Retinal pigment epithelial cell (primary cell): ENCODE data around the gene MRGPRX2.

Experiments
- DNase-seq: peaks from one replicate; pipeline ENCODE4 v3.0.0-alpha.2; 2010; ENCODE audit warnings: low read depth
- H3K4me3 ChIP-seq: 2 replicates; pipeline ENCODE4 v1.5.1; 2011; ENCODE audit warnings: mild to moderate bottlenecking, low read length, control low read depth, moderate library complexity
- TF ChIP-seq, protein P1 (sequence below): conservative IDR thresholded peaks from 2 replicates; pipeline ENCODE4 v1.5.1; 2011; ENCODE audit warnings: low read depth, low read length, control low read depth, inconsistent platforms

Gene MRGPRX2

DNA sequence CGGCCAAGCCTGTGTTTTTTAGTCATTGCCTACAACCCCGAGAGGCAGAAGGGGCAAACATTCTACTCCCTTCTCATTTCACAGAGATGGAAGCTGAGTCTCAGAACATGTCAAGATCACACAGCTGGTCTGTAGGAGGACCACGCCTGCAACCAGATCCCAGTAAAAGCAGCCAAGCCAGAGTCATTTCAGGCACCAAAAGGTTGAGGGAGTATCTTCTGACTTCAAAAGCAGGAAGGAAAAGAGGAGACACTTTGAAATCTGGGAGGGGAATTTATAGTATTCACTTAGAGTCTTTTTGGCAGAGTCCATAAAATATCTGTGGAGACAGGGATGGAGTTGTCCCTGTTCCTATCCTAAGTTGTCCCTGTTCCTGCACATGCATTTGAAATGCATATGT, 38.6 kb upstream of the MRGPRX2 start:
- TF ChIP-seq, protein P1, sequence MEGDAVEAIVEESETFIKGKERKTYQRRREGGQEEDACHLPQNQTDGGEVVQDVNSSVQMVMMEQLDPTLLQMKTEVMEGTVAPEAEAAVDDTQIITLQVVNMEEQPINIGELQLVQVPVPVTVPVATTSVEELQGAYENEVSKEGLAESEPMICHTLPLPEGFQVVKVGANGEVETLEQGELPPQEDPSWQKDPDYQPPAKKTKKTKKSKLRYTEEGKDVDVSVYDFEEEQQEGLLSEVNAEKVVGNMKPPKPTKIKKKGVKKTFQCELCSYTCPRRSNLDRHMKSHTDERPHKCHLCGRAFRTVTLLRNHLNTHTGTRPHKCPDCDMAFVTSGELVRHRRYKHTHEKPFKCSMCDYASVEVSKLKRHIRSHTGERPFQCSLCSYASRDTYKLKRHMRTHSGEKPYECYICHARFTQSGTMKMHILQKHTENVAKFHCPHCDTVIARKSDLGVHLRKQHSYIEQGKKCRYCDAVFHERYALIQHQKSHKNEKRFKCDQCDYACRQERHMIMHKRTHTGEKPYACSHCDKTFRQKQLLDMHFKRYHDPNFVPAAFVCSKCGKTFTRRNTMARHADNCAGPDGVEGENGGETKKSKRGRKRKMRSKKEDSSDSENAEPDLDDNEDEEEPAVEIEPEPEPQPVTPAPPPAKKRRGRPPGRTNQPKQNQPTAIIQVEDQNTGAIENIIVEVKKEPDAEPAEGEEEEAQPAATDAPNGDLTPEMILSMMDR: no peak
- no peak overlapping the region for H3K4me3 ChIP-seq
- DNase-seq: no peak

GRCh38 chr11:19094859-19095258, 34.3 kb upstream of the MRGPRX2 start:
- no peak overlapping the region for H3K4me3 ChIP-seq
- no peak for DNase-seq
- TF ChIP-seq, protein P1: no peak

- DNase-seq: no peak
- TF ChIP-seq, protein P1: no peak
- no peak overlapping the region for H3K4me3 ChIP-seq
Measured at GRCh38 chr11:19093976-19094375, 33.5 kb upstream of the MRGPRX2 start.

- DNase-seq: no peak
- TF ChIP-seq, protein P1: no peak
- no peak overlapping the region for H3K4me3 ChIP-seq
Measured at GRCh38 chr11:19092850-19093249, 32.3 kb upstream of the MRGPRX2 start.

DNA sequence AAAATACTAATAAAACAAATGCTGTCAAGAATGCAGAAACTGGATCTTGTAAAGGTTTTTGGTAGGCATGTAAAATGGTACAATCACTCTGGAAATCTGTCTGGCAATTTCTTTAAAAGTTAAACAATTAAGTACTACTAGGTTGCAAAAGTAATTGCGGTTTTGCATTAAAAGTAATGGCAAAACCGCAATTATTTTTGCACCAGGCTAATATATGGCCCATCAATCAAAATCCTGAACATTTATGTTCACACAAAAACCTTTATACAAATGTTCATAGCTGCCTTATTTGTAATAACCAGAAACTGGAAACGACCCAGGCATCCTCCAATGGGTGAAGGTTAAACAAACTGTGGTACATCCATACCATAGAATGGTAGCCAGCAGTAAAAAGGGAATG, 31.8 kb upstream of the MRGPRX2 start:
- H3K4me3 ChIP-seq: no peak overlapping the region
- no peak for DNase-seq
- TF ChIP-seq, protein P1: no peak

DNA sequence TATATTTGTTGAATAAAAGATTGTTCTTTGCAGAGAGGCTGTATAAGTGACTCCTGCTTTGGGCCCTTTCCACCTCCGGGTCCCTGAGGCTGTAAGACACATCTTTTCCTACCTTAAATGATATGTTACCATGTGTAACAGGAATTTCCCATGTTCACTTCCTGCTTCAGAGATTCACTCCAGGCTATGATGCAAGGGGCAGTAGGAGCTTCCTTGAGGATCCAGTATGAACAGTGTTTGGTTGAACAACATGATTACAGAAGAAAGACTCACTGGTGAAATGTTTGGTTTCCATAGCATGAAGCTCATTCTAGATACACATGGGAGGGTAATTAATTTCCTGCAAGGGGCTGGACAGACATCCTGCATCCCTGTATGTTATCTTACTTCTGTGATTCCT, 30.8 kb upstream of the MRGPRX2 start:
- DNase-seq: no peak
- TF ChIP-seq, protein P1: no peak
- H3K4me3 ChIP-seq: no peak overlapping the region

DNA sequence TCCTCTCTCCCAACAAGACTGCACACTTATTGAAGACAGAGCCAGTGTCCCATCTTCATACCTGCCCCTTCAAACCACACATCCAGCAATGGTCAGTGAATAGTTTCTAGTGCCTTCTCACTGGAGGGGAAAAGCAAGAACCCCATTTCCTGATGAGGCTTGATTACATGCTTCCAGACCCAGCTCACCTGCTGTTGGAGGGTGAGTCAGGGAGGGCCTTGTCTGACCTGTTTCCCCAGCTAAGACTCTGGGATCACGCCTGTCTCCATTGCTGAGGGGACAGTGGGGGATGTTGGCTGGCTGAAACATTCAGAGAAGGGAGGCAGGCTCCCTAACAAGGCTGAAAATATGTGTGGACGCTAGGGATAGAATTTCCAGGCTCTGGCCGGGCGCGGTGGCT, 28.9 kb upstream of the MRGPRX2 start:
- H3K4me3 ChIP-seq: no peak overlapping the region
- TF ChIP-seq, protein P1: no peak
- DNase-seq: no peak
